Activated CD8-positive, alpha-beta T cell treated with anti-CD3 and anti-CD28 coated beads for 36 hours (primary cell): ENCODE measurements around the gene IFT172. TPM values are rescaled to one million over a fixed set of nuclear protein-coding genes. Genes with fewer than 3 reads are reported as not detected.
"Not testable (repeated sequence)": the region's sequence is repeated elsewhere in the genome, so short reads cannot be mapped to it uniquely, and the experiment has no call there.

Experiments
- ATAC-seq: fragments of 200-7000 bp; cut with Tn5 transposase; one replicate; pipeline ENCODE4 v1.10.0; 2021; ENCODE audit warnings: mild to moderate bottlenecking, moderate library complexity
- CTCF ChIA-PET: fragments of 350-600 bp; sonication (Branson Sonifier 250); formaldehyde crosslinking; loops from one replicate; lab custom pipeline; 2021; ENCODE audit warnings: antibody characterized with exemption; lab: Charles Lee
- POLR2A ChIA-PET: fragments of 350-600 bp; sonication (Branson Sonifier 250); formaldehyde crosslinking; loops from one replicate; lab custom pipeline; 2021; ENCODE audit warnings: antibody characterized with exemption; lab: Charles Lee
- DNase-seq: peaks from one replicate; pipeline ENCODE4 v3.0.0-alpha.2; 2020
- H3K27ac Mint-ChIP-seq: one replicate; pipeline ENCODE4 v1.8.0; 2021; ENCODE audit warnings: mild to moderate bottlenecking, mixed read lengths
- H3K27me3 Mint-ChIP-seq: one replicate; pipeline ENCODE4 v1.8.0; 2021; ENCODE audit warnings: mixed read lengths
- H3K36me3 Mint-ChIP-seq: one replicate; pipeline ENCODE4 v1.8.0; 2021; ENCODE audit warnings: low read depth, mixed read lengths
- H3K4me1 Mint-ChIP-seq: one replicate; pipeline ENCODE4 v1.8.0; 2021; ENCODE audit warnings: low read depth, mixed read lengths
- H3K4me3 Mint-ChIP-seq: one replicate; pipeline ENCODE4 v1.8.0; 2021; ENCODE audit warnings: mild to moderate bottlenecking, moderate library complexity, mixed read lengths
- H3K9me3 Mint-ChIP-seq: one replicate; pipeline ENCODE4 v1.8.0; 2021; ENCODE audit warnings: mixed read lengths
- CTCF ChIP-seq: fragments of 200-600 bp; IDR thresholded peaks from one replicate; pipeline ENCODE4 v1.8.0; 2022; ENCODE audit warnings: antibody characterized with exemption, mild to moderate bottlenecking
- intact Hi-C: fragments of 100-400 bp; cut with micrococcal nuclease; formaldehyde crosslinking; loops from one replicate; pipeline ENCODE4 v1.10.0; 2022
- total RNA-seq, 2 experiments: library from RNA; stranded (reverse); gene quantifications; one replicate each; pipeline ENCODE4 v1.2.3, GENCODE V29; 2021

Gene IFT172
- total RNA-seq, 2 experiments from 2014 or later = 12.1 to 13.2 TPM

- peaks cover 19% of the 10 kb centered on the region for H3K36me3 Mint-ChIP-seq
- ATAC-seq = peak; percentile 74
- H3K4me1 Mint-ChIP-seq = peaks cover 25% of the 10 kb centered on the region
- peak overlapping the region; percentile 96 for H3K27ac Mint-ChIP-seq
- ChIA-PET CTCF (interaction anchor here (0.7 to 6.1 kb wide), 9 partner anchors 20 to 253 kb away, joined by 3 to 31 read pairs (median 3); partner anchors contain the start of genes EIF2B4, FNDC4, IFT172 and PPM1G), POLR2A (interaction anchor here (0.6 to 4.8 kb wide), 11 partner anchors 20 to 80 kb away, joined by 3 to 37 read pairs (median 4); partner anchors contain the start of genes GTF3C2, PPM1G and ZNF513)
- peak; percentile 83 for DNase-seq
- peak overlapping the region; percentile 98 for H3K4me3 Mint-ChIP-seq
- no peak for TF ChIP-seq CTCF
- no peaks in the 10 kb centered on the region for H3K27me3 Mint-ChIP-seq
- no peaks in the 10 kb centered on the region for H3K9me3 Mint-ChIP-seq
- intact Hi-C loops = no loop called here
Observed at GRCh38 chr2:27428978-27429541, 60.5 kb downstream of the IFT172 start.

GRCh38 chr2:27428213-27428977 lies 61.1 kb downstream of the IFT172 start, which contains the start of gene NRBP1:
TSS of gene NRBP1 (plus strand) at chr2:27428631. CDS start at chr2:27433274, 4,643 bp downstream.
- Mint-ChIP-seq H3K4me3 (peak within 1 kb of the TSS; percentile 98), H3K27me3 (no peaks in the 10 kb centered on the region), H3K9me3 (no peaks in the 10 kb centered on the region), H3K4me1 (peaks cover 21% of the 10 kb centered on the region), H3K36me3 (peaks cover 13% of the 10 kb centered on the region), H3K27ac (peak within 1 kb of the TSS; percentile 97)
- CTCF ChIA-PET = interaction anchor here (0.8 to 6.1 kb wide), 7 partner anchors 15 to 254 kb away, joined by 3 to 31 read pairs (median 3); partner anchors contain the start of genes PPM1G and ZNF513
- POLR2A ChIA-PET = interaction anchor here (0.6 to 4.8 kb wide), 18 partner anchors 13 to 537 kb away, joined by 3 to 37 read pairs (median 4); partner anchors contain the start of genes GTF3C2, IFT172, PPM1G and SLC4A1AP
- no peak for TF ChIP-seq CTCF
- intact Hi-C loops = no loop called here
- ATAC-seq (peak; percentile 87), DNase-seq (peak; percentile 93)

GRCh38 chr2:27427863-27428212 lies 61.7 kb downstream of the IFT172 start:
- intact Hi-C loops = no loop called here
- ChIA-PET CTCF (interaction anchor here (0.8 to 6.1 kb wide), 5 partner anchors 15 to 255 kb away, joined by 3 to 31 read pairs (median 5); partner anchors contain the start of genes PPM1G and ZNF513), POLR2A (interaction anchor here (0.6 to 3.8 kb wide), 11 partner anchors 12 to 538 kb away, joined by 3 to 37 read pairs (median 4); partner anchors contain the start of genes IFT172, PPM1G, SLC4A1AP and SNX17)
- H3K9me3 Mint-ChIP-seq = no peaks in the 10 kb centered on the region
- TF ChIP-seq CTCF = no peak
- peaks cover 21% of the 10 kb centered on the region for H3K4me1 Mint-ChIP-seq
- H3K36me3 Mint-ChIP-seq = peaks cover 8% of the 10 kb centered on the region
- DNase-seq = no peak
- no peak for ATAC-seq
- H3K27me3 Mint-ChIP-seq = no peaks in the 10 kb centered on the region
- H3K4me3 Mint-ChIP-seq = peak overlapping the region; percentile 98
- H3K27ac Mint-ChIP-seq = peak overlapping the region; percentile 97

- ATAC-seq, DNase-seq, H3K36me3 Mint-ChIP-seq, CTCF ChIA-PET, POLR2A ChIA-PET, H3K4me3 Mint-ChIP-seq, H3K4me1 Mint-ChIP-seq, intact Hi-C loops, H3K27ac Mint-ChIP-seq, H3K27me3 Mint-ChIP-seq, H3K9me3 Mint-ChIP-seq: not testable (repeated sequence)
Observed at GRCh38 chr2:27425039-27425438, 64.5 kb downstream of the IFT172 start.

GRCh38 chr2:27422958-27423357 lies 66.6 kb downstream of the IFT172 start:
- no peak overlapping the region for H3K27ac Mint-ChIP-seq
- H3K4me1 Mint-ChIP-seq = peaks cover 4% of the 10 kb centered on the region
- no peak for TF ChIP-seq CTCF
- no peak for ATAC-seq
- ChIA-PET CTCF (no interaction called here), POLR2A (interaction anchor here (1.7 kb wide), 1 partner anchor 13 kb away, joined by 5 read pairs; the partner anchor contains the start of gene PPM1G)
- intact Hi-C loops = no loop called here
- H3K9me3 Mint-ChIP-seq = no peaks in the 10 kb centered on the region
- no peaks in the 10 kb centered on the region for H3K27me3 Mint-ChIP-seq
- H3K4me3 Mint-ChIP-seq = no peak overlapping the region
- DNase-seq = no peak
- no peaks in the 10 kb centered on the region for H3K36me3 Mint-ChIP-seq
